Type B pancreatic cell (in vitro differentiated cells): Measurements from ENCODE around the gene CCNG2. TPM values are rescaled to one million over a fixed set of nuclear protein-coding genes. Genes with fewer than 3 reads are reported as not detected.
A peak's percentile ranks its signal among the peaks of the same experiment; 100 is the strongest.

ENCODE experiments used
- DNase-seq: peaks from one replicate; pipeline ENCODE4 v3.0.0; 2021; ENCODE audit warnings: mixed read lengths; ENCODE audit not compliant: unreplicated experiment; ENCODE audit errors: extremely low spot score
- H3K27ac Mint-ChIP-seq: 2 replicates; pipeline ENCODE4 v1.8.0; 2021; ENCODE audit warnings: mild to moderate bottlenecking, mixed read lengths
- H3K27me3 Mint-ChIP-seq: 2 replicates; pipeline ENCODE4 v1.8.0; 2021; ENCODE audit warnings: mixed read lengths
- H3K36me3 Mint-ChIP-seq: 2 replicates; pipeline ENCODE4 v1.8.0; 2021; ENCODE audit warnings: mixed read lengths
- H3K4me1 Mint-ChIP-seq: one replicate; pipeline ENCODE4 v1.8.0; 2021; ENCODE audit warnings: mixed read lengths; ENCODE audit not compliant: unreplicated experiment
- H3K4me3 Mint-ChIP-seq: 2 replicates; pipeline ENCODE4 v1.8.0; 2021; ENCODE audit warnings: mild to moderate bottlenecking, mixed read lengths
- H3K9me3 Mint-ChIP-seq: 2 replicates; pipeline ENCODE4 v1.8.0; 2021; ENCODE audit warnings: mixed read lengths
- total RNA-seq: library from RNA; stranded (reverse); gene quantifications from 2 replicates; pipeline ENCODE4 v1.2.1, GENCODE V29; 2021; ENCODE audit warnings: low replicate concordance
- TF ChIP-seq, protein P1 (sequence below): fragments of 200-600 bp; sonication (generic); conservative IDR thresholded peaks from 2 replicates; pipeline ENCODE4 v1.5.0; 2021; ENCODE audit warnings: antibody characterized with exemption, mild to moderate bottlenecking

Gene CCNG2
- total RNA-seq, 1 donor from 2014 or later, result 67.9 TPM

DNA sequence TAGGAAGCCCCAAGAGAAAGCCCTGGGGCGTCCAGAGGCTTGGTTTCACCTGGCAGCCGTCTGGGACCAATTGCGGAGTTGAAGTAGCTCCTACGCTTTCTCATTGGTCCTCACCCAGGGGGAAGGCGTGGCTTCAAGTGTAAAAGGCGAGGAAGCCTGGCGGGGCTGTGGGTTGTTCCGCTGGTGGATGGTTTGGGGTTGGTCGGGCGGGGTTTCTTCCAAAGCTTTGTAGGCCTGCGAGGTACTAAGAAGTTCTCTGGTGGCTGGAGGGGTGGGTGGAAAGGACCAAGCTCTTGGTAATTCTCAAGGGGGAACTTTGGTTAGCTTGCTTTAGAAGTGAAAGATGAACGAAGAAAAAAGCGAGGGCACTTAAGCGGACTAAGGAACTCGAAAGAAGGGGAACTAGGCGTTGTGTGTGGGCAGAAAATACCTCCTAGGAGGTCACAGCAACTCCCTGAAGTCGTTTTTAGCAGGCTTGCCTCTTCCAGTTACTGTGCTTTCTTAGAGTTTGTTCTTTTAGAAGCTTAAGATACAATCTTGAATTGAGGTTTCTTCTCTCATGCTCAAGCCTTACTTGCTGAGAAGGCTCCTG, 36.6 kb downstream of the CCNG2 start:
- peaks cover 11% of the 10 kb centered on the region for H3K27me3 Mint-ChIP-seq
- H3K27ac Mint-ChIP-seq, result no peak overlapping the region
- H3K4me3 Mint-ChIP-seq, result no peak overlapping the region
- H3K4me1 Mint-ChIP-seq, result peaks cover 11% of the 10 kb centered on the region
- TF ChIP-seq, protein P1, sequence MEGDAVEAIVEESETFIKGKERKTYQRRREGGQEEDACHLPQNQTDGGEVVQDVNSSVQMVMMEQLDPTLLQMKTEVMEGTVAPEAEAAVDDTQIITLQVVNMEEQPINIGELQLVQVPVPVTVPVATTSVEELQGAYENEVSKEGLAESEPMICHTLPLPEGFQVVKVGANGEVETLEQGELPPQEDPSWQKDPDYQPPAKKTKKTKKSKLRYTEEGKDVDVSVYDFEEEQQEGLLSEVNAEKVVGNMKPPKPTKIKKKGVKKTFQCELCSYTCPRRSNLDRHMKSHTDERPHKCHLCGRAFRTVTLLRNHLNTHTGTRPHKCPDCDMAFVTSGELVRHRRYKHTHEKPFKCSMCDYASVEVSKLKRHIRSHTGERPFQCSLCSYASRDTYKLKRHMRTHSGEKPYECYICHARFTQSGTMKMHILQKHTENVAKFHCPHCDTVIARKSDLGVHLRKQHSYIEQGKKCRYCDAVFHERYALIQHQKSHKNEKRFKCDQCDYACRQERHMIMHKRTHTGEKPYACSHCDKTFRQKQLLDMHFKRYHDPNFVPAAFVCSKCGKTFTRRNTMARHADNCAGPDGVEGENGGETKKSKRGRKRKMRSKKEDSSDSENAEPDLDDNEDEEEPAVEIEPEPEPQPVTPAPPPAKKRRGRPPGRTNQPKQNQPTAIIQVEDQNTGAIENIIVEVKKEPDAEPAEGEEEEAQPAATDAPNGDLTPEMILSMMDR, result no peak
- no peaks in the 10 kb centered on the region for H3K36me3 Mint-ChIP-seq
- no peak for DNase-seq
- peaks cover 10% of the 10 kb centered on the region for H3K9me3 Mint-ChIP-seq

DNA sequence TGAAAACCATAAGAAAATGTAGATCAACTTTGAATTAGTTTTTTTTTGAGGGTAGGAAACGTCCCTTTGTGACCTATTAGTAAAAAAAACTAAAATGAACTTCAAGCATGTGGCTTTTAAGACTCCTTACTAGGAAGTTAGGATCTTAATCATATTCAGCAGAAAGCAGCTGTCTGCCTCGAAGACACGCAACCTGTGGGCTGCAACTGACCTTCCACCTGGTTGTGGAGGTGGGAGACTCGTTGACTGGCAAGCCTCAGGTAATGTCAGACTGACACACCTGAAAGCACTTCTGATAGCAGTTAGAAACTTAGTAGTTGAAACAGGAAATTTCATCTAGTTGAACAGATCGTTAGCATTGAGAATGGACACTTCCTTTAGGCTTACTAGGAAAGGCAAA, 37.4 kb downstream of the CCNG2 start:
- Mint-ChIP-seq H3K4me1 (peaks cover 11% of the 10 kb centered on the region), H3K4me3 (peak overlapping the region; percentile 72), H3K9me3 (peaks cover 10% of the 10 kb centered on the region), H3K36me3 (no peaks in the 10 kb centered on the region), H3K27ac (peak overlapping the region; percentile 34), H3K27me3 (peaks cover 16% of the 10 kb centered on the region)
- no peak for DNase-seq
- TF ChIP-seq, protein P1, result no peak

DNA sequence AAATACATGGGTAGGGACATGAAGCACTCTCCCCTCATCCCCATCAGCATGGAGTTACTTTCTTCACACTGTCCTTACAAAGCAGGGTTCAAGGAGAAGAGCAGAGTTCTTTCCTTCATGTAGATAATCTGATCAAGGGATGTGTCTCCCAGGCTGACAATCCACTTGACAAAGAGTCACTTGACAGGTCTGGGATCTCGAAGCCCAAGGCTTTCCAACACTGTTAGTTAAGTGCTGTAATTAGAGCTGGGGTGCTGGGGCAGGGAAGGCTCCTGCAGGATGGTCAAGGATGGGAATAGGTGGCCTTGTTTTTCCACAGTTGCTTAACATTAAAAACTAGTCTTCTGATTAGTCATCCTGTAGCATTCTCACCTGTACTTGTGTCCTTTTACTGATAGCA, 38.0 kb downstream of the CCNG2 start:
- peaks cover 9% of the 10 kb centered on the region for H3K9me3 Mint-ChIP-seq
- no peaks in the 10 kb centered on the region for H3K36me3 Mint-ChIP-seq
- no peak overlapping the region for H3K4me3 Mint-ChIP-seq
- DNase-seq, result no peak
- peaks cover 10% of the 10 kb centered on the region for H3K4me1 Mint-ChIP-seq
- no peak overlapping the region for H3K27ac Mint-ChIP-seq
- peaks cover 19% of the 10 kb centered on the region for H3K27me3 Mint-ChIP-seq
- TF ChIP-seq, protein P1, result no peak

DNA sequence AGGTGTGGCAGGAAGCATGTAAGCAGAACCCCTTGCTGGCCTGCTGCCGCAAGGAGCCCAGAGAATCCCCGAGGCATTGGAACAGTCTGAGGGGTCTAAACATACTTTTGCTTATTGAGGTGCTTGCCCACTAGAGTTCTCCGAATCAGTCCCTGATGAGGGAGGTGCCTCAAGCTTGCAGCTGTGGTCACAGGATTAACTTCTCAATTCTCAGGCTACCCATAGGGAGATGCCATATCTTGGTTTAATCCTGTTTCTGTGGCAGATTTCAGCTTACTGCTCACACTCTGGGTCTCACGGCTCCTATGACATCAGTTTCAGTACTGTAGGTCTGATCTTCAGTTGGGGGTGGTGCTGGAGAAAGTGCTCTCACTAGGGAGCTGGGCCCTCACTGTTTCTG, 39.9 kb downstream of the CCNG2 start:
- H3K9me3 Mint-ChIP-seq, result peaks cover 6% of the 10 kb centered on the region
- no peak for DNase-seq
- no peak overlapping the region for H3K27ac Mint-ChIP-seq
- peaks cover 19% of the 10 kb centered on the region for H3K27me3 Mint-ChIP-seq
- H3K36me3 Mint-ChIP-seq, result no peaks in the 10 kb centered on the region
- TF ChIP-seq, protein P1, result no peak
- H3K4me3 Mint-ChIP-seq, result no peak overlapping the region
- peaks cover 7% of the 10 kb centered on the region for H3K4me1 Mint-ChIP-seq

DNA sequence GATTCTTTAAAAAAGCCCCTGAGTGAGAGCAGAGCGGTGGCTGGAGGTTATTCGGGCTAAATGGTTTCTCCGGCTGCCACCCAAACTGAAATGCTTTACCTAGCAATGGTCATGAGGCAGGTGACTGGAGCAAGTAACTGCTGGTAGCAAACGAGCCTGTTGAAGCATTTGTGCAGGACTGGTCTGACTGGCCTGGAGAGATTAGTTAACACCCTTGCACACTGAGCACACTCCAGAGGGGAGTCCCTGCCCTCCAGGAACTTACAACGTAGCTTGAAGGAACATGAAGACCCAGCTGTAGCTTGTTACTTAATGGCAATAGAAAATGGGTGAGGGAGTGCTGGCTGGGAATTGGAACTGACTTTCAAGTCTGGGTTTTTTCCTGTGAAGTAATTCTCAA, 40.4 kb downstream of the CCNG2 start:
- no peak overlapping the region for H3K4me3 Mint-ChIP-seq
- H3K4me1 Mint-ChIP-seq, result peaks cover 7% of the 10 kb centered on the region
- TF ChIP-seq, protein P1, result no peak
- no peak for DNase-seq
- H3K36me3 Mint-ChIP-seq, result no peaks in the 10 kb centered on the region
- no peak overlapping the region for H3K27ac Mint-ChIP-seq
- H3K27me3 Mint-ChIP-seq, result peaks cover 19% of the 10 kb centered on the region
- H3K9me3 Mint-ChIP-seq, result peaks cover 6% of the 10 kb centered on the region

DNA sequence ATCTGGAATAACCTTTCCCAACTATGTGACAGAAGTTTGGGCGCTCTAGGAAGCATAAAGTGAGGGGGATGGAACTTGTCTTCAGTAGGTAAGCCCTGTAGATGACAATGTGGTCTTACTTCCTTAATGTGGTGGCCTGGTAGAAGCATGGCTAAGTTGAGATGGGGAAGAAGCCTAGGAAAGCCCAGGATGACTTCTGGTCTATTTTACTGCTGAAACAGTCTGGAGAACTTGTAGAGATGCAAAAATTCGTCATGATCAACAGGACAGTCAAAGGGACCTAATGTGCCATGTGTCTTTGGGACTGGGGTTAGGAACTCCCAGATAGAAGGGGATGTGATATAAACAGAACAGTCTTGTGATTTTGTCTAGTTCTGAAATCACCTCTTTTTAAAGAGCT, 40.8 kb downstream of the CCNG2 start:
- Mint-ChIP-seq H3K4me3 (no peak overlapping the region), H3K27ac (no peak overlapping the region), H3K36me3 (no peaks in the 10 kb centered on the region), H3K27me3 (peaks cover 23% of the 10 kb centered on the region), H3K9me3 (peaks cover 6% of the 10 kb centered on the region), H3K4me1 (peaks cover 7% of the 10 kb centered on the region)
- DNase-seq, result no peak
- TF ChIP-seq, protein P1, result no peak
